Spleen (tissue), 11 donors: ENCODE data around the gene PAFAH1B1. TPM values are rescaled to one million over a fixed set of nuclear protein-coding genes. Genes with fewer than 3 reads are reported as not detected.

Source experiments
- DNase-seq: peaks from one replicate; pipeline ENCODE4 v3.0.0-alpha.2; 2020
- H3K27ac ChIP-seq, 8 donors: fragments of 200-600 bp; sonication (generic) in 7 of 8; 1 replicate in 4 of 8; 2 replicates in 4 of 8; pipeline versions ENCODE4 v1.5.0 to v1.8.0; 2016 to 2021; ENCODE audit warnings: inconsistent platforms in 4 of 8, mild to moderate bottlenecking in 4 of 8, moderate library complexity in 1 of 8
- H3K27me3 ChIP-seq, 7 donors: fragments of 200-600 bp; sonication (generic) in 6 of 7; replicated peaks in 1 of 7; 1 replicate in 4 of 7; 2 replicates in 3 of 7; pipeline versions ENCODE4 v1.5.0 to v1.8.0; 2016 to 2021; ENCODE audit warnings: inconsistent platforms in 3 of 7, mild to moderate bottlenecking in 1 of 7
- H3K36me3 ChIP-seq, 6 donors: fragments of 200-600 bp; sonication (generic) in 5 of 6; 1 replicate in 4 of 6; 2 replicates in 2 of 6; pipeline versions ENCODE4 v1.5.0 to v1.8.0; 2016 to 2021; ENCODE audit warnings: inconsistent platforms in 2 of 6
- H3K4me1 ChIP-seq, 6 donors: fragments of 200-600 bp; sonication (generic) in 5 of 6; 1 replicate in 3 of 6; 2 replicates in 3 of 6; pipeline versions ENCODE4 v1.5.0 to v1.8.0; 2016 to 2021; ENCODE audit warnings: inconsistent platforms in 3 of 6
- H3K4me3 ChIP-seq, 8 donors: fragments of 200-600 bp; sonication (generic) in 7 of 8; 1 replicate in 4 of 8; 2 replicates in 4 of 8; pipeline versions ENCODE4 v1.5.0 to v1.8.0; 2016 to 2021; ENCODE audit warnings: inconsistent platforms in 4 of 8, mild to moderate bottlenecking in 4 of 8, moderate library complexity in 2 of 8
- H3K9me3 ChIP-seq, 8 donors: fragments of 200-600 bp; sonication (generic) in 7 of 8; 1 replicate in 4 of 8; 2 replicates in 4 of 8; pipeline versions ENCODE4 v1.5.0 to v1.8.0; 2016 to 2021; ENCODE audit warnings: inconsistent platforms in 4 of 8
- CTCF ChIP-seq, 11 experiments: fragments of 200-600 bp in 7 of 11; fragments of 450-650 bp in 4 of 11; sonication (generic) in 4 of 11; IDR thresholded peaks in 8 of 11; conservative IDR thresholded peaks in 3 of 11; 1 replicate in 7 of 11; 2 replicates in 4 of 11; pipeline versions ENCODE4 v1.4.0 to v1.8.0; 2016 to 2021; ENCODE audit warnings: antibody characterized with exemption in 11 of 11, inconsistent platforms in 4 of 11, mild to moderate bottlenecking in 1 of 11
- POLR2A ChIP-seq, 3 donors: fragments of 450-650 bp; IDR thresholded peaks; one replicate each; pipeline ENCODE4 v1.5.1; 2017; ENCODE audit warnings: antibody characterized with exemption in 3 of 3, mild to moderate bottlenecking in 1 of 3
- POLR2AphosphoS5 ChIP-seq, 3 donors: sonication (generic); formaldehyde crosslinking; IDR thresholded peaks; one replicate each; pipeline ENCODE4 v1.5.1; 2017; ENCODE audit warnings: antibody characterized with exemption in 3 of 3
- WGBS, 5 donors: extraction: QIAGEN DNeasy Blood & Tissue Kit in 3 of 5; methylation state at CpG; one replicate each; pipeline versions ENCODE4 v1.1.5 to v1.1.7; 2013 to 2018; 5-methylcytosine and 5-hydroxymethylcytosine counted together
- intact Hi-C: fragments of 100-400 bp; cut with DNase I; formaldehyde crosslinking; loops from one replicate; pipeline ENCODE4 v1.15.0; 2023; ENCODE audit warnings: low total_unique reads
- polyA plus RNA-seq, 3 donors: library from polyadenylated mRNA; stranded (reverse); fragments of 200-250 nt; gene quantifications; one replicate each; pipeline ENCODE4 v1.2.1, GENCODE V29; 2013
- total RNA-seq, 7 donors: library from RNA; depleted of rRNA in 3 of 7; stranded (reverse); fragments of >200 nt in 3 of 7; fragmentation: NEBNext Ultra II Directional in 4 of 7; extraction: Animal tissue kit (Norgen Biotek cat#: 25700) in 4 of 7; gene quantifications; one replicate each; pipeline versions ENCODE4 v1.1.0 to v1.2.1, GENCODE V29; 2016 to 2021
- donor health status: healthy with polysubstance abuse.
- donor health status: DM: no; HTN: no; CAD: no; lungs with moderate emphysema.
- donor health status: DM: no; HTN: no; CAD: no.
- donor health status: Bipolar disorder and iron deficiency.
- donor health status: healthy.
- donor health status: DM: no; HTN: no; CAD: no.
- donor health status: DM: yes; HTN: yes; CAD: no.

PAFAH1B1 gene
- total and polyA plus RNA-seq, 10 donors: 20.8 to 175 (median 104) TPM

DNA sequence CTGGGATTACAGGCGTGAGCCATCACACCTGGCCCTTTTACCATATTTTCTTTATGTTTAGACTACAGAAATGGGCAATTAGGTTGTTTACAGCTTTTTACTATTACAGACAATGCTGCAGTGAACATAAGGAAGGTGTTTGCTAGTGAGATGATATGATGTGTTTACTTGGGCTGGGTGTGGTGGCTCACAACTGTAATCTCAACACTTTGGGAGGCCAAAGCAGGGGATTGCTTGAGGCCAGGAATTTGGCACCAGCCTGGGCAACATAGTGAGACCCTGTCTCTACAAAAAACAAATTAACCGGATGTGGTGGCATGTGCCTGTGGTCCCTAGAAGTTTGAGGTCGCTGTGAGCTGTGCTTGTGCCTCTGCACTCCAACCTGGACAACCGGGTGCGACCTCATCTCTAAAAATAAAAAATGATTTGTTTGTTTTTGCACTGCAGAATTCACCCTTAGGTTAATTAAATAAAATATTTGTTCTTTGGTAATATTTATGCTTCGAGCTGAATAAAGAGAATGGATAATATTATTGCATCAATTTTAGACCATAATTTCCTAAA, 15.0 kb downstream of the PAFAH1B1 start:
- 76 to 86% (median 84%) methylated on average over 6 of the region's 6 CpGs for WGBS, 5 donors
- intact Hi-C loops: no loop called here

GRCh38 chr17:2609091-2609490, 15.6 kb downstream of the PAFAH1B1 start:
- Histone ChIP-seq H3K27me3 (no peaks in the 10 kb centered on the region), H3K36me3 (peaks cover 0 to 35% (median 0%) of the 10 kb centered on the region in 6 donors), H3K4me3 (no peak overlapping the region), H3K4me1 (peaks cover 19 to 100% (median 89%) of the 10 kb centered on the region in 6 donors), H3K27ac (no peak overlapping the region), H3K9me3 (no peaks in the 10 kb centered on the region)
- WGBS, 5 donors: 94 to 98% (median 97%) methylated on average over 7 of the region's 7 CpGs
- TF ChIP-seq CTCF (IDR thresholded peaks at IDR 0.05 in 8 of 11, conservative IDR thresholded peaks at IDR 0.05 in 3 of 11) (no peak), POLR2AphosphoS5 (IDR thresholded peaks at IDR 0.05) (no peak), POLR2A (IDR thresholded peaks at IDR 0.05) (no peak)
- DNase-seq: no peak
- intact Hi-C loops: no loop called here

More for the DNA sequence above, 15.0 kb downstream of the PAFAH1B1 start:
- peaks cover 19 to 100% (median 92%) of the 10 kb centered on the region in 6 donors for H3K4me1 ChIP-seq
- H3K27me3 ChIP-seq: no peaks in the 10 kb centered on the region
- no peak overlapping the region for H3K27ac ChIP-seq
- no peak for DNase-seq
- TF ChIP-seq POLR2A (IDR thresholded peaks at IDR 0.05): no peak
- peaks cover 0 to 34% (median 0%) of the 10 kb centered on the region in 6 donors for H3K36me3 ChIP-seq
- no peaks in the 10 kb centered on the region for H3K9me3 ChIP-seq
- no peak overlapping the region for H3K4me3 ChIP-seq

DNA sequence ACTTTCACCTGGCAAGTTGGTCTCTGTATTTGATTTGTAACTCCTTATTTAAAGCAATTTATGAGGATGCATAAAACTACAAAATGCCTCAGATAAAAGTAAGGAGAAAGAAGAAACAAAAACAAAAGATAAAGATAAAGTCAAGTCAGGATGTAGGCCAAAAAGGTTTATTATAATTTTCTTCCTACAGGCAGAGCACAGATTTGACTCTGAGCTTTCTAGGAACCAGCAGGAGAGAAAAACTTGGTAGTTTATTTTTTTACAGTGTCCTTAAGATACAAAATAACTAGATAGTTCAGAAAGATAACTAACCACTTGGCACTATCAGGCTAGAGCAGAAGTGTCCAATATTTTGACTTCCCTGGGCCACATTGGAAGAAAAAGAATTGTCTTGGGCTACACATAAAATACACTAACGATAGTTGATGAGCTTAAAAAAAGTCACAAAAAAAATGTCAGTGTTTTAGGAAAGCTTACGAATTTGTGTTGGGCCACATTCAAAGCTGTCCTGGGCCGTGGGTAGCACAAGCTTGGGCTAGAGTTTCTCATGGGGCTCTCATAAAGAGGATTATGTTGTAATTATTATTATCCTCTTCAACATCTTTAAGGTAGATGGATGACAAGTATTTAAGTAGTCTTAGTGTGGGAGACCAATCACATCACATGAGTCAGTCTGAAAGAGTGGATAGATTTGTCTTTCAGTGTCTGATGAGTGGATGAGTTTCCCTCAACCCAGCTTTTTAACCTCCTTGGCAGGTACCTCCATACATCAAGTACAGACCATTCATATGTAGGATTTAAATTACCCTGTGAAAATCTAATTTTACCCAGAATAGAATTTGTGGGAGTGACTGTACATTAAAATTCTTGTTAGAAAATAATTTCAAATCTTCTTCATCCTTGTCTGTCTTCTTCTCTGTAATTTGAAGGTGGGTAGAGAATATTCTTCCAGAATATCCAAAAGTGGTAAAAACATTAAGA, 17.0 kb downstream of the PAFAH1B1 start:
- H3K4me3 ChIP-seq: no peak overlapping the region
- H3K27ac ChIP-seq: no peak overlapping the region
- H3K27me3 ChIP-seq: no peaks in the 10 kb centered on the region
- H3K4me1 ChIP-seq: peaks cover 19 to 100% (median 83%) of the 10 kb centered on the region in 6 donors
- no peaks in the 10 kb centered on the region for H3K9me3 ChIP-seq
- WGBS, 5 donors: 67 to 81% (median 75%) methylated on average over 3 of the region's 3 CpGs
- intact Hi-C loops: no loop called here
- peaks cover 0 to 37% (median 0%) of the 10 kb centered on the region in 6 donors for H3K36me3 ChIP-seq
- TF ChIP-seq CTCF (IDR thresholded peaks at IDR 0.05 in 8 of 11, conservative IDR thresholded peaks at IDR 0.05 in 3 of 11) (no peak), POLR2A (IDR thresholded peaks at IDR 0.05) (no peak), POLR2AphosphoS5 (IDR thresholded peaks at IDR 0.05) (no peak)
- DNase-seq: no peak

DNA sequence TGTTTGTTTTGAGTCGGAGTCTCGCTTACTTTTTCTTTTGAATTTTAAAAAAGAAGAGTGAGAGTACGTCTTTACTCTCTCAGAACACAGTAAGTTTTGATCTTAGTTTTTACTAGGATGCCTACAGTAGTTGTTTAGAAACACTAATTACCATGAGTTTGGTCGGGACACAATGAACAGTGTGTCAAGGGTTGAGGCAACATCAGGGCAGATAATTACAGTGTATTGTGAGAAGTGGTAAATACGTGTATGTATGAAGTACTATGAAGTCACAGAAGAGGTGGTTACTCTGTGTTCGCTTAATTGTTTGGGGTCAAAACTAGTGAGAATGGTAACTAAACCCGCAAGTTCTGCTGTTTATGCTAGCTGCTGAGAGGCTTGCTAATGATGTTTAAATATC, 18.2 kb downstream of the PAFAH1B1 start:
- Histone ChIP-seq H3K27me3 (no peaks in the 10 kb centered on the region), H3K4me3 (no peak overlapping the region), H3K36me3 (peaks cover 0 to 36% (median 0%) of the 10 kb centered on the region in 6 donors), H3K27ac (no peak overlapping the region), H3K9me3 (no peaks in the 10 kb centered on the region), H3K4me1 (peaks cover 15 to 100% (median 81%) of the 10 kb centered on the region in 6 donors)
- no peak for DNase-seq
- intact Hi-C loops: no loop called here
- TF ChIP-seq POLR2A (IDR thresholded peaks at IDR 0.05) (no peak), POLR2AphosphoS5 (IDR thresholded peaks at IDR 0.05) (no peak), CTCF (IDR thresholded peaks at IDR 0.05 in 8 of 11, conservative IDR thresholded peaks at IDR 0.05 in 3 of 11) (no peak)
- WGBS, 5 donors: 80 to 88% (median 85%) methylated on average over 7 of the region's 7 CpGs
